Mesothelial cell of epicardium (in vitro differentiated cells): Measurements from ENCODE around the gene BCL11B. TPM values are rescaled to one million over a fixed set of nuclear protein-coding genes. Genes with fewer than 3 reads are reported as not detected.

Experiments
- DNase-seq, 2 experiments: peaks; one replicate each; pipeline ENCODE4 v3.0.0; 2021; ENCODE audit warnings: low spot score in 2 of 2; ENCODE audit not compliant: unreplicated experiment in 2 of 2
- H3K27ac Mint-ChIP-seq: 2 replicates; pipeline ENCODE4 v1.8.0; 2021; ENCODE audit warnings: mixed read lengths
- H3K27me3 Mint-ChIP-seq: 2 replicates; pipeline ENCODE4 v1.8.0; 2021; ENCODE audit warnings: low read depth, mixed read lengths
- H3K36me3 Mint-ChIP-seq: 2 replicates; pipeline ENCODE4 v1.8.0; 2021; ENCODE audit warnings: mixed read lengths
- H3K4me1 Mint-ChIP-seq: 2 replicates; pipeline ENCODE4 v1.8.0; 2021; ENCODE audit warnings: mixed read lengths
- H3K4me3 Mint-ChIP-seq: 2 replicates; pipeline ENCODE4 v1.8.0; 2021; ENCODE audit warnings: mild to moderate bottlenecking, moderate library complexity, mixed read lengths
- H3K9me3 Mint-ChIP-seq: 2 replicates; pipeline ENCODE4 v1.8.0; 2021; ENCODE audit warnings: mixed read lengths
- CTCF ChIP-seq: fragments of 200-600 bp; sonication (generic); IDR thresholded peaks from one replicate; pipeline ENCODE4 v1.5.0; 2021; ENCODE audit warnings: antibody characterized with exemption; ENCODE audit not compliant: unreplicated experiment
- total RNA-seq: library from RNA; stranded (reverse); gene quantifications from 3 replicates; pipeline ENCODE4 v1.2.1, GENCODE V29; 2021

BCL11B gene
- total RNA-seq, 1 donor from 2014 or later = 11.8 TPM

DNA sequence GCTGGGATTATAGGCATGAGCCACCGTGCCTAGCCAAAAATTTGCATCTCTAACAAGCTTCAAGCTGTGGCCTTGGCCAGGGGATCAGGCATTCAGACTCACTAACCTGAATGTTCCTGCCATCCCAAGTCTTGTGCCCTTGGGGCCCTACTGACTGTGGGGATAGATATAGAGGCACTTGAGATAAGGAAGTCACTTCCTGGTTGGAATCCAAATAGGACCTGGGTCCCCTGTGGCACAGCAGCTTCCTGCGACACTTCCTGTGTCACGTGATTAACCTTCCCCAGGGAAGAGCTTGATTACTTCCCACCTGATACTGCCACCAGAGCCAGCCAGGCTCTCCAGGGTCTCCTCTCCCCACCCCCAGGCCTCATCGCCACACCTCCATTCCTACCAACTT, 128.2 kb downstream of the BCL11B start:
- Mint-ChIP-seq H3K27ac (no peak overlapping the region), H3K9me3 (no peaks in the 10 kb centered on the region), H3K4me1 (peaks cover 5% of the 10 kb centered on the region), H3K27me3 (peaks cover 3% of the 10 kb centered on the region), H3K36me3 (no peaks in the 10 kb centered on the region), H3K4me3 (no peak overlapping the region)
- no peak for TF ChIP-seq CTCF
- DNase-seq = no peak

GRCh38 chr14:99143126-99143525, 128.9 kb downstream of the BCL11B start:
- Mint-ChIP-seq H3K4me3 (no peak overlapping the region), H3K27me3 (no peaks in the 10 kb centered on the region), H3K27ac (no peak overlapping the region), H3K9me3 (no peaks in the 10 kb centered on the region), H3K36me3 (no peaks in the 10 kb centered on the region), H3K4me1 (peaks cover 5% of the 10 kb centered on the region)
- DNase-seq = no peak
- TF ChIP-seq CTCF = no peak

- no peak for TF ChIP-seq CTCF
- peaks cover 5% of the 10 kb centered on the region for H3K4me1 Mint-ChIP-seq
- no peak overlapping the region for H3K27ac Mint-ChIP-seq
- no peaks in the 10 kb centered on the region for H3K9me3 Mint-ChIP-seq
- H3K4me3 Mint-ChIP-seq = no peak overlapping the region
- no peaks in the 10 kb centered on the region for H3K27me3 Mint-ChIP-seq
- H3K36me3 Mint-ChIP-seq = no peaks in the 10 kb centered on the region
- DNase-seq = no peak
Measured at GRCh38 chr14:99141236-99141635, 130.8 kb downstream of the BCL11B start.

DNA sequence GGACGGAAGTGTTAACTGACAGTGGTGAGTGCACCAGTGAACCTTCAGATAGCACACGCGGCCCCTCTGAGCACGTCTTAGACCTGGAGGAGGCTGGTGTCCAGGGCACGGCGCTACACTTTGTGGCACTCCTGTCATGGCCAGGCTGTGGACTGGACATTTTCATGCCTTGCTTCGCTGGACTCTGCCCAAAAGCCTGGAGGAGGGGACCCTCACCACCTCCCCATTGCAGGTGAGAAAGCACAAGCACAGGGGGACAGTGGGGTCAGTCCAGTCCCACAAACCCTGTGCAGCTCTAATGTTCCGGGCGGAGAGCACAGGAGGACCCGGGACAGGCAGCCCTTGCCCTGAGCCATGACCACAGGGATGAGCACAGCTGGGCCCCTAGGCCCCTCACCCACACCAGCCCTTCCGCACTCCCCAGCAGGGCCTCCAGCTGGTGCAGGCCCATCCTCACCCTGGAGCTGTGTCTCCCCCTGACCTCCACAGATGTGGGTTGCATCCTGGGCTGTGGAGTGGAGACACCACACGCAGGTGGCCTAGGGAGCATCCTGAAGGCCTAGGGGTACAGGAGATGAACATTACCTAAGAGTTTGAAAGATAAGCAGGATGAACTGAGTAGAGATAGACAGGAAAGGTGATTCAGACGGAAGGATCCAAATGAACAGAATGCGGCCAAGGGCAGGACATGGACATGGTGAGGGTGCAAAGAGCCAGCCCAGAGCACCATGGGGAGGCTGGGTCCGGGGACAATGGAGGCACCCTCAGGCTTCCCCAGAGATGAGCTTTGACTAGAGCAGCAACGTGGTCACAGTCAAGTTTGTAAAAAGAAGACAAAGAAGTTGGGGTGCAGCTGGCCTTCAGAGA, 132.8 kb downstream of the BCL11B start:
- H3K36me3 Mint-ChIP-seq = no peaks in the 10 kb centered on the region
- H3K4me1 Mint-ChIP-seq = peaks cover 7% of the 10 kb centered on the region
- H3K4me3 Mint-ChIP-seq = no peak overlapping the region
- TF ChIP-seq CTCF = no peak
- H3K9me3 Mint-ChIP-seq = no peaks in the 10 kb centered on the region
- DNase-seq = no peak
- no peak overlapping the region for H3K27ac Mint-ChIP-seq
- H3K27me3 Mint-ChIP-seq = no peaks in the 10 kb centered on the region

DNA sequence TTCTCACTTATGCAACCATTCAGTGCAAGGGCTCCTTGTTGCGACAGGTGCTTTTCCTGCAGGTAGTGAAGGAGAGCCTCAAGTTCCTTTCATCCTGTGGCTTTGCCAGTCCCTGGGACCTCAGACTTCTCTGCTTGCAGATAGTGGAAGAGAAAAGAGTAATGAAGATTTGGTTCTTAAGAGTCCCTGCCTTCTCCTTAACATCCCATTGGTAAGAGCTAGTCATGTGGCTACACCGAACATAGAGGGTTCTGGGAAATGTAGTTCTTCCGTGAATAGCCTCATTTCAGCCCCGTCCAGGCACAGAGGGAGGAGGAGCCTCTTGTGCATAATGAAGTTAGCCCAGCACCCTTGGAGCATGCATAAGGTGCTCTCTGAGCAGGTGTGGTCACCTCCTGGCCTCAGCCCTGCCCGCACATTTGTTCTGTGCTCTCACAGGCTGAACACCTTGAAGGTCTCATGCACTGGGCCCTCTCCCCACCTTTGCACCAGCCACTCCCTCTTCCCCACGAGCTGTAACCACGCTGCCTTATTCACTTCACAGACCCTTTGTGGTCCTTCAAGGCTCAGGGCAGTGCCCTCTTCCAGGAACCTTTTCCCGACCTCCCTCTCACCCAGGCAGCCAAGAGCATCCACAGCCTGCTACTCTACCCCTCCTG, 134.0 kb downstream of the BCL11B start:
- no peaks in the 10 kb centered on the region for H3K36me3 Mint-ChIP-seq
- H3K4me1 Mint-ChIP-seq = peaks cover 15% of the 10 kb centered on the region
- no peak for DNase-seq
- no peak for TF ChIP-seq CTCF
- no peak overlapping the region for H3K27ac Mint-ChIP-seq
- no peak overlapping the region for H3K4me3 Mint-ChIP-seq
- no peaks in the 10 kb centered on the region for H3K9me3 Mint-ChIP-seq
- no peaks in the 10 kb centered on the region for H3K27me3 Mint-ChIP-seq
